Central memory CD4-positive, alpha-beta T cell (primary cell): Measurements from ENCODE around the gene GABARAP.

Experiments used
- DNase-seq: peaks from one replicate; pipeline ENCODE4 v3.0.0; 2022

GABARAP gene

DNA sequence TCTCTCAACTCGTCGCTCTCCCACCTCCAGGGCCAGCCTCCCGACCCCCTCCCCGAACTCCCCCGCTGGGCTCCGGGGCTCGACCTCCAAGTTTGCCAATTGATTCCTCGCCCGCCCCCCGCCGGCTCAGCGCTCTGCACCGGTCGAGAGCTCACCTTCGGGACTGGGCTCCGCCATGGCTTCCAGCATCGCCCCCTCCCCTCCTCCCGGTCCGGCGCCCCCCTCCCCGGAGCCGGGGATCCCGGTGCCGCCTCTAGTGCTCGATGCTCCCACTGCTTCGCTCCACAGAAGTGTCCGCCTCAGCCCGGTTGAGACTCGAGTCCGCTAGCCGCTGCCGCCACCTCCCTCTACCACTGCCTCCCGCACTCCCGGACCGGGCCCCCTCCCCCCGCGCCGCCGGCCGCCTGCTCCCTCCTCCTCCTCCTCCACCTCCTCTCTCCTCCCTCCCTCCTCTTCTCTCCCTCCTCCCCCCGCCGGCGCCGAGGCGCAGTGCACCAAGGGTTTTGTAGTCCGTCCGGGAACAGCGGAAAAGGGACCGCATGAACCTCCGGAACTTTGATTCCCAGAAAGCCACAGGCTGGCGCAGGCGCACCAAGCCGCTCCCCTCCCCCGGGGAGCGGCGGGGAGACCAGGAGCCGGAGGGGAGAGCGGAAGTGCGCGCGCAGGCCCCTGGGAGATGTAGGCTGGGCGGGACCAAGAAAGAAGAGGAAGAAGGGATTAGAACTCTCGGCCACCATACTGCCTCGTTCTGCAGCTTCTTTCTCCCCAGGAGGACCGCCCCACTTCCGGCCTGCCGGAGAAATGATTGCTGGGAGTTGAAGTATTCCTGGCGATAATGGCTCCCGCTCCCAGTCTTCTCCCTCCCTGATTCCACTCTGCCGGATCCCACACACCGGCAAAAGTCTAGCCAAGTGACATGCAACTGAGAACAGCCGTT, 2.9 kb downstream of the GABARAP start, which contains the start of gene PHF23:
PHF23 (minus strand) TSS at position 367 of the 937 bp plus-strand sequence; CDS start at position 189, 178 bp downstream.
- DNase-seq: peak; percentile 97

DNA sequence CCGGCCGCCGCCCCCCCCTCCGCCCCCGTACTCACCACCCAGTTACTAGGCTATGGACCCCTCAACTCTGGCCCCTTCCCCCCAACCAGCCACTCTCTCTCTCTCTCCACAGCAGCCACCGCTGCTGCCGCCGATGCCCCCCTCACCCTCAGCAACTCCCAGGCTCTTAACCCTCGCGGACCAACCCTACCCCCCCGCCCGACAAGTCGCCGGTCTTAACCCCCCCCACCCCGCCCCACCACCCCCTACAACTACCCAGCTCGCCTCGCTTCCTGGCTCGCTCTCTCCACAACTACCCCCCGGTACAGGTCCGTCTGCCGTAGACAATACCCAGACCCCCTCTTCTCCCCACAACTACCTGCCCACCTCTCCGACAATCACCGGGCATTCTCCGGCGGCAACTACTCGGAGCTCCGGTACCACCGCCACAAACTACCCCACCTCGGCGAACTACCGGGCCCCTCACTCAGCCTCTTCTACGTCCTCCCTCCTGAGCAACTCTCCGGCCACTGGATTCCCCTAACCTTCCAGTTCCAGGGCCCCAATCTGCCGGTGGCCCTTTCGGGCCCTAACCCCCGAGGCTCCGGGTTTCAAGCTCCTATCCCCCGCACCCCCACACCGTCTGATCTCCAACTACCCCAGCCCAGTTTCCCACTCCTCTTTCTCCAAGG, 3.7 kb downstream of the GABARAP start:
- peak; percentile 30 for DNase-seq

DNA sequence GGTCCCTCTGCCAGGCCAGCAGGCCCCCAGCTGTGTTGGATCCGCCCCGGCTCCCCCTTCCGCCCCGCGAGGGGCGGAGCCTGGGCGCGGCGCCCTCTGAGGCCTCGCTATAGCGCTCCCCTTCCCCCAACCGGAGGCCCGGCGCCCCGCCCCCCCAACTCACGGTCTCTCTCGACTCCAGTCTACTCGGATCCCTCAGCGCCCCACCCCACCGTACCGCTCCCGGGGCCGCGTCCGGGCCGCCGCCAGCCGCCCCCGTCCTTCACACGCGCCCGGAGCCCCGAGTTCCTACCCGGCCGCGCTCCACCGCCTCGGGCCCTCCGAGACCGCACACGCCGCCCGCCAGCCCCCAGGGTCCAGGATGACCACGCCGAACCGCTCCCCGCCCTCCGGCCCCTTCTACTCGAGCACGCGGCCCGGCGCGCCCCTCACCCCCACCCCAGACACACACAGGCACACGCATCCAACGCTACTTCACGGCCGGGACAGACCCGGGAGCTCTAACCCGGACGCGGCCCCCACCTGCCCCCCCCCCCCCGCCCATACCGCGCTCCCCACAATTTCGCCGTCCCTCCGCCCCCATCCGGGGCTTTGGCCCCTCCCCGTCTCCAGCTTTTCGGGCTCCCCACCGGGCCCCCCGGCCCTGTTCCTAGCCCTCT, 4.4 kb downstream of the GABARAP start:
- peak; percentile 66 for DNase-seq

DNA sequence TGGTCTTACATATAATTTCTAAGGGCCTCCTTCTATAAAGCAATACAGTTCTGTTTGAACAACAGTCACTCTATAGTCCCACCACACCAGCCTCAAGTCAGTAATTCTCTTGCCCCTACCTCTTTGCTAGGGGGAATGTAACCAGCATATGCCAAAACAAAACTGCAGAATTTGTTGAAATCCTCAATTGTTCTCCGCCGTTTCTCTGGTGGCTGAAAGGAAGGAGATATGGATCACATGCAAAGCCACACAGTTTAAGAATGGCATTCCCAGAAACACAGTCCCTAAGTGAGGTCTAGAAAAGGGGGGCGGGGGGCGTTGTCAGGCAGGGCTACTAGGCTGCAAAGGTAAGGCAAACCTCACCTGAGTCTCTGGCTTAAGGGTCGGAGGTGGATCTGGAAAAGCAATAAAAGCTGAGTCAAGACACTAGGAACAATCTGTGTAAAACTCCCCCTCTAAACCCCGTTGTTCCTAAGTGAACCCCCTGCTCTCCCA, 4.9 kb downstream of the GABARAP start:
- no peak for DNase-seq

DNA sequence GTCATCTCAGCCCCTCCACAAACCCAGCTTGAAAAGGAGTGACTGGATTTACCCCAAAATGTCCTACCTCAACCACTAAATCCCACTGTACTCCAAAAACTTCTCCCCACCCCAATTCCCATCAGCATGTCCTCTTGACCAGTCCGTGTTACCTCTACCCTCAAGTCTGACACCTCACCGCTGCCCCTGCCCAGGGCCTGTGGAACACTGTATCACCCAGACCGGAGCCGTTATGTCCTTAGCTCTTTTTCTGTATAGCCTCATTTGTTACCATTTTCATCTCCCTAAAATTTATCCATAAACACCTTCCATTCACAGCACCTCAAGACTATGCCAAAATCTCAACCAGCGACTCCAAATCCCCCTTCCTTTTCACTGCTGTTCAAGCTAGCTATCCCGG, 5.4 kb downstream of the GABARAP start:
- no peak for DNase-seq

DNA sequence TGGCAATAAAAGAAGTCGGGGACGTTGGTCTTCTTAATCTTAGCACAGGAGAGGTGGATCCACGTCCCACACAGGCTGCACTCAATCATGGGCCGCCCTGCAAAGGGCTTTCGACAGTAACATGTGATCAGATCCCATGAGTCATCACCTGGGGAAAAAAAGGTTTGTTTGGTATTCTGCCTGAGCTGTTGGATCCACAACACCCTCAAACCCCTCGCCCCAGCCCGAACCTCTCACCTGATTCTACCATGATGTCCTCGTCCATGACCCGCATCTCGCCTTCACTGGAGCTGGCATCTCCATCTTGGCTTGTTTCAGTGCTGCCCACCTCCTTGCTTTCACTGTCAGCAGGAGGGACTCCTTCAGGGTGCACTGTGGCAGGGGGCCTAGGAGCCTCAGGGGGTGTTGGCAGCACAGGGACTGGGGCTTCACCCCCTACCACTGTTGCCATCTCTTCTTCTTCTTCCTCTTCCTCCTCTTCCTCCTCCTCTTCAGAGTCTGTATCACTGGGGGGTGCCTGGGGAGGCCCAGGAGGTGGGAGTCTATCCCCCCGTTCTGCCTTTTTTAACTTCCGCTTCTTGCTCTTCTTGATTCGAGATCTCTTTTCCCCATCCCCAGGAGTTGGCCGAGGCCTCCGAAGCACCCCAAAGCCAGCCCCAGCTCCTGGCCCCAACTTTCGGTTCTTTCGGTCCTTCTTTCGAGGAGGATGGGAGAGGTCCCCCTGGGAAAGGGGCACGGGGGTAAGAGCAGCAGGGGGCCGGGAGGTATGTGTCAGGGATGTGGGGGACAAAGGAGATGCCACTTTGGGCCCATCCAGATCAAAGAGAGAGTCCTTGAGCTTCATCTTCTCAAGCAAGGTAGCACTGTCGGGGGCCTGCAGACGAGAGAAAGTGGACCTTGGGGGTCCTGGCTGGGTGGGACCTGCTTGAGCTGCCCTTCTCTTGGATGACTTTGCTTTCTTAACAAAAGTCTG, 6.3 kb downstream of the GABARAP start:
- DNase-seq: no peak

DNA sequence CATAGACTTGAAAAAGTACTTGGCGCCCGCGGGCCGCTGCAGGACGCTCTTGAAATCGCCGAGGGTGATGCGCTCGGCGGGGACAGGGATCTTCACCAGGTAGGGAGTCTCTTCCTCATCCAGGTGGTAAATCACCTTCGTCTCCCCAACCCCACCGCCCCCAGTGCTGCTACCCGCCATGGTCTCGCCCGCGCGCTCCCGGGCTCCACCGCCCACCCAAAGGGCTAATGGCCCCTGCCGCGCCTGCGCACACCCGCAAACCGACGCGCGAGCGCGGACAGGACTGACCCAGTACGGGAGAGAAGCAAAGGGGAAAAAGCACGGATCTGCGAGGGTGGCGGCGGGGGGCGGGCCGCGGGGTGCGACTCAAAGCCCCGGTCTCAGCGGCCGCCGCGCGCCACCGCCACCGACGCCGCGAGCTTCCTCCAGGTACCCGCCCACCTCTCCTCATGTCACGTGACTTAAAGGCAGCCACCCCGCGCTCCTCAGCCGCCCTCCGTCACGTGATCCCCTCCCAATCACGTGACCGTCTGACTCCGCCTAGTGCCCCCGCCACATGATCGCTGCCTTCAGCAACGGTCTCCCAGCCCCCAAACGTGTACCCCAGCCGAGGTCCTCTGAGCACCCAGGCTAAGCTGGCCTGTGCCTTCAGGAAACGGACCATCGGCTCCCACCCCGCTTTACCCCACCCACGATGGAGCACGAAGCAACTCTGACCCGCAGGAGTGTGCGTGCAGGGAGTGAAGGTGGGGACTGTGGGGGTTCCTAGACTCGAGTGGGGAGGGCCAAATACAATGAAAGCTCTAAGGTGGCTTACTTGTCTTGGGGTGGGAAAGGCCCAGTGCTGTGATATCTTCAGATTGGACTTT, 7.9 kb downstream of the GABARAP start, which contains the start of gene DVL2:
DVL2 (minus strand) TSS at position 435 of the 869 bp plus-strand sequence; CDS start at position 180, 255 bp downstream.
- peak; percentile 93 for DNase-seq

DNA sequence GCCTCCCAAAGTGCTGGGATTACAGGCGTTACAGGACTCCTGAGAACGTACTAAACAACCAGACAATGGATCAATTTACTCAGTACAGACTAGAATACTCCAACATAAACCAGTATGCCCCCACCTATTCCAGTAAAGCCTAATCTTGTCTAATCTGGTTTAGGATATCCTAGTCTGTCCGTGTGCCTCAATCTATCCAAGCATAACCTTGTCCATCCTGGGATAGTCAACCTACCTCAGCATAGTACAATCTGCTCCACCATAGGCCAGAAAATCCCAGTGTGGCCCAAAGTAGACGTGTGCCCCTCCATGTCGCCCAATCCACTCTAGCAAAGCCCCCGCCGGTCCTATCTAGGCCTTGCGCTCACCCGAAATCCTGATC, 8.6 kb downstream of the GABARAP start:
- DNase-seq: no peak

DNA sequence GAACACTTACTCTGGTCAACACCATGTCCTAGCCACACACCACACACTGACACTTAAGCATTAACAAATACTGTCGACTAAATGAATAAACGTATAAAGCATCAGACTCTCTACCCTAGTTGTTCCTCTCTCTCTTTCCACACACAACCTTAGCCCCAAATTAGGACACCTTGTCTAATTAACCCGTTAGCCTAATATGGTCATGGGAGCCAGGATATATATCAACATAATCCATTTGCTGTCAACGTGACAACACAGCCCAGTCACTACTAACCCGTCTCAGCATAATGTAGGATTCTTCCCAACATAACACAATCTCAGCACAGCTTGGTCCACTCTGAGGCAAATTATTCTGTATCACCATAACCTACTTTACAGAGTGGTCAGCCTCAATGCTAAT, 10.1 kb downstream of the GABARAP start:
- DNase-seq: no peak

DNA sequence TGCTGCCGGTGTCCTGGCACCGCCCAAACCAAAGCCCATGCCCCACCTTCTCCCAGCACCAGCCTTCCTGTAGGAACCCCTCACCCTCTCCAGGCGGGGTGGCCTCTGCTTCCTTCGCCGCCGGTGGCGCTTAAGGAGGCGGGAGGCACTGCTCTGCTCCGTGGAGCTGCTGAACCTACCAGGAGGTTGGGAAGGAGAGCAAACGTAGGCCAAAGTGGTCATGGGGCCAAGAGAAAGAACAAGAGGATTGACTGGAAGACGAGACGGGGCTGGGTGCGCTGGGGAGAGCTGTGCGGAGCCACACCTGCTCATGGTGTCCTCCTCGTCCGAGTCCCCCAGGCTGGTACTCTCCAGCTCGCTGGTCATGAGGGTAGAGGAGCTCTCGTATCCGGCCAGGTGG, 12.7 kb downstream of the GABARAP start:
- DNase-seq: no peak

DNA sequence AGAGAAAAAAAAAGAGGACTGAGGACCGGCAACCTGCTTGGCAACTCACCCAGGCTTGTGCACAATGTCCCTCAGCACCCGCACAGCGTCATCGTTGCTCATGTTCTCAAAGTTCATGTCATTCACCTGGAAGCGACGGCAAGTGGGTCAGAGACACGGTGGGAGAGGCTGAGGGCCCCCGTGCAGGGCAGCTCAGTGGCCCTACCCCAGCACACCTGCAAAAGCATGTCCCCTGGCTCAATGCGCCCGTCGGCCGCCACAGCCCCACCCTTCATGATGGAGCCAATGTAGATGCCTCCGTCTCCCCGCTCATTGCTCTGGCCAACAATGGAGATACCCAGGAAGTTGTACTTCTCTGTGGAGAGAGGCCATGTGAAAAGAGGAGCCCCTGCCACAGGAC, 13.3 kb downstream of the GABARAP start:
- no peak for DNase-seq

DNA sequence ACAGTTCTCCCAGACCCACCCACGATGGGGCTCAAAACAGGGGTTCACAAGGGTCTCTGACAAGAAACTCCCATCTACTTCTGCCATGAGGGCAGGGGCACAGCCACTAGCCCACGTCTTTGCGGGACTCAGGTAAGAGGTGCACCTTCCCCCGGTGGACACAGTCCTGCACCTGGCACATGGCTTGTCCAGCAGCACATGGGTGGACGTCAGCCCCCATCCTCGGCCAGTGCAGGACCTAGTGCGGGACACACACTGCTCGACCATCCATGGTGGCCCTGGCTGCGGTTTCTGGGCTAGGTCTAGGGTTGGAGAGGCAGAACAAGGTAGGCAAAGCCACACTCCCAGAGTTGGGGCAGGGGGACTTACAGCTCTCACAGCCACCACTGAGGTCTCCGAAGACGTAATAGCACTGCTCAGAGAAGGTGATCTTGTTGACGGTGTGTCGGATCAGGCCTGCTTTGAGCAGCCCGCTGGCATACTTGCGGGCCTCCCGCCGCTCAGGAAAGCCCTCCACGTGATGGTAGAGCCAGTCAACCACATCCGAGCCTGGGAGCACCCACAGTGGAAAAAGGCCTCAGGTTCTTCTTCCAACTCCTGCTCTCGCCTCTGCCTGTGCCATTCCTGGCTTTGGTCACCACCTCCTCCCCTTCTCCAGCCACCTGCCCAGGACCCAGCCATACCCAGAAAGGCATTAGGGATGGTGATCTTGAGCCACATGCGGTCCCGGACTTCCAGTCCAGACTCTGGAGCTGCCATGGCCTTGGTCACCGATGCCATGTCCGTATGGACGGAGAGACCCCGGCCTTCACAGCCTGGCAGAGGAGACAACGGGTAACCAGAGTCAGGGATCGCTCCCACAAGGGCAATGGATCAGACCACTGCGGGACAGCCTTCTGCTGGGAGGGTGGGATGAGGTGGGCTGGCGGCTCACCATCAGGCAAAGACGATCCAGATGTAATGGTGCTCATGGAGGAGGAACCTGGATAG, 15.2 kb downstream of the GABARAP start:
- DNase-seq: no peak

DNA sequence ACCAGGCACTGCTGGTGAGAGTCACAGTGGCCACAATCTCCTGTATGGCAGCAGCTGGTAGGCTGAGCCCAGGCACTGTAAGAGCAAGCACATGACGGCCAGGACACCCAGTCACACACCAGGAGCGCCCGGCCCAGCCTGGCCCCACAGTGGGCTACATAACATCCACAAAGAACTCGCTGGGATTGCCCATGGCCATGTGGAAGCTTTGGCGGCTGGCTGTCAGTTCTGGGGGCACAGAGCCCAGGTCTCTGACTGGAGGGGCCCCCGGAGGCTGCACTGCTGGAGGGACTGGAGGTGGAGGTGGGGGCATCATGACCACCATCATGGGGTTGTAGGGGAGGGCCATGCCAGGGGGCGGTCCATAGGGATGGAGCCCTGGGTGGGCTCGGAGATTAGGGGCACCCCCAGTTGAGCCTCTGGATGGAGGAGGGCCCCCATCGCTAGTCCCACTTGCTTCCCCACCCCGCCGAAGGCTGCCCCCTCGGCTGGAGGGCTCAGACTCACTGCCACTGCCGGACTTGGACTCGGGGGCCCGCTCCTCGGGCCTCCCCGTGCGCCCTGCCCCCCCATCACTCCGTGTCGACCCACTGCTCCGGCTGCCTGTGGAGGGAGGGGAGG, 16.4 kb downstream of the GABARAP start:
- DNase-seq: no peak

DNA sequence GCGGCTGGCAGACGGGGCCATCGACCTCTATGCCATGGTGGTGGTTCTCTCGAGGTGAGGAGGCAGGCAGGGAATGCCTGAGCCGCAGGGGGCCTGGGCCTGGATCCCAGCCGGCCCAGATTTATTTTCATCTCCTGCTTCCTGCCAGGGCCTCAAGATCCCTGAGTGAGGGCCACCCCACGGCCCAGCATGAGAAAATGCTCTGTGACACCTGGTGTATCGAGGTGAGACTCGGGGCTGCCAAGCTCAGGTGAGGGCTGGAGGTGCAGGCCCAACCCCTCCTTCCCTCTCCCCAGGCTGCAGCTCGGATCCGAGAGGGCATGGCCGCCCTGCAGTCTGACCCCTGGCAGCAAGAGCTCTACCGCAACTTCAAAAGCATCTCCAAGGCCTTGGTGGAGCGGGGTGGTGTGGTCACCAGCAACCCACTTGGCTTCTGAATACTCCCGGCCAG, 17.6 kb downstream of the GABARAP start:
- no peak for DNase-seq

DNA sequence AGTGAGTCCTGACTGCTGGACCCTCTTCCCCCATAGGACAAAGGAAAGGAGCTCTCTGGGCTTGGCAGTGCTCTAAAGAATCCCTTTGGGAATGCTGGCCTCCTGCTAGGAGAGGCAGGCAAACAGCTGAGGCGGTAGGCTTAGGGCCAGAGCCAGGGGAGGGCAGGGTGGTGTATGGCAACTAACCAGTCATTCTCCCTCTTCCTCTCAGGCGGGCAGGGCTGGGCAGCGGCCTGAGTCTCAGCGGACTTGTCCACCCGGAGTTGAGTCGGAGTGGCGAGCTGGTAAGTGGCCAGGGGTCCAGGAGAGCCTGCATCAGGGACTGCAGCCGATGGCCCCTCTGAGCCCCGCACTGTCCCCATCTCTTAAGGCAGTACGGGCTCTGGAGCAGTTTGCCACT, 18.1 kb downstream of the GABARAP start:
- no peak for DNase-seq

DNA sequence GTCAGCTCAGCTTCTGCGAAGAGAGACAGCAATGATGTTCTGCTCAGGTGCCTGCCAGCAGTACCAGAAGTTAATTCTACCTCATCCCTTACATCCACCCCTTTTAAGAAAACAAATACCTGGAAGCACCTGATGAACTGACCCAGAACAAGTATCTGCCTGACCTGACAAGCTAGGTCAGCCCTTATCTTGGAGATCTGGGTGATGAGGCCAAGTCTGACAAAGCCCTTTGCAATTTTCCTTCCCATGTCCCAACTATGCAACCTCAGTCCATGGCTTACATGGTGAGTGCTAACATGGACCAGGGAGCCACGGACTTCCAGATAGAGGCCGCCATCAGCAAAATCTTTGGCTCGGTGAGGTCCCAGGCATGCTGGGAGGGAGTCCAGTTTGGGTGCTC, 18.9 kb downstream of the GABARAP start:
- no peak for DNase-seq

DNA sequence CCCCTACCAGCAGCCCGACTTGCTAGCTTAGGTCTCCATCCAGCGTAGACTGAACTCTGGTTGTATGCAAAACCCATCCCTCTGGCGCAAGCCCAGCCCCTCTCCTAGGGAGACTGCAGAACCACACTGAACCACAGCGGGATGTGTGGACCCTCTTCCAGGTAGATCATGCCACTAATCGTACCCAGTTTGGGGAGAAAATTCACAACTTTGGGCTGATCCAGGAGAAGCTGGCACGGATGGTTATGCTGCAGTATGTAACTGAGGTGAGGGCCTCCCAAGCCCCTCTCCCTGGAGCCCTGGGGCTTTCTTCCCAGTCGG, 19.3 kb downstream of the GABARAP start:
- DNase-seq: no peak

DNA sequence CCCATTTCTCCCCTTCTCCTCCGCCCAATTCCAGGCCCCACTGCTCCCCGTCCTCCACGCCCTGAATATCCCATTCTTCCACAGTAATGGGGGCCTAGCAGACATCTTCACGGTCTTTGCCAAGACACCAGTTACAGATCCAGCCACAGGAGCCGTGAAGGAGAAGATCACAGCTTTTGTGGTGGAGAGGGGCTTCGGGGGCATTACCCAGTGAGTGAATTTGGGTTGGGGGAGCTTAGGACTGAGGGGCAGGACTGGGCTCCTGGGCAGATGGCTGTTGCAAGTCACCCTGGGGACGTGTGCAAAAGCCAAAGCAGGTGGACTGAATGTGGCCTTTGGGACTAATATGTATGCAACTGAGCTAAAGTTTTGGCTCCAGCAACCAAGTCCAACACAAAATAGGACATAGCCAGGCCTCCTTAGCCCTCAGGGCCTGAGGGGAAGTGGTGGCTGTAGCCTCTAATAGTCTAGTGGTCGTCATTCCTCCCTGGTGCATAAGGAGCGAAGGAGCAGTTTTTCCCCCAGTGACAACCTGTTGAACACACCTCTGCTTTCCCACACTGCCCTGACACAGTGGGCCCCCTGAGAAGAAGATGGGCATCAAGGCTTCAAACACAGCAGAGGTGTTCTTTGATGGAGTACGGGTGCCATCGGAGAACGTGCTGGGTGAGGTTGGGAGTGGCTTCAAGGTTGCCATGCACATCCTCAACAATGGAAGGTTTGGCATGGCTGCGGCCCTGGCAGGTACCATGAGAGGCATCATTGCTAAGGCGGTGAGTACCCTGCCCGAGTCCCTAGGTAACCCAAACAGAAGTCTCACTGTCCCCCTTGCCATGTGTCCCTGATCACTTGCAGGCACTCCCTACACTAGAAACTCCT, 19.9 kb downstream of the GABARAP start:
- DNase-seq: no peak
